Left renal pelvis (tissue), 4 donors: ENCODE results near the gene CRMP1. TPM values are rescaled to one million over a fixed set of nuclear protein-coding genes. Genes with fewer than 3 reads are reported as not detected.
"Not testable (repeated sequence)": the region's sequence is repeated elsewhere in the genome, so short reads cannot be mapped to it uniquely, and the experiment has no call there.

Experiments
- DNase-seq, 4 donors: peaks; one replicate each; pipeline ENCODE4 v3.0.0-alpha.2; 2013; ENCODE audit warnings: low read depth in 4 of 4, low spot score in 3 of 4
- polyA plus RNA-seq, 4 donors: library from polyadenylated mRNA; unstranded; fragments of 120-200 nt; gene quantifications; one replicate each; pipeline ENCODE4 v1.2.1, GENCODE V29; 2013; ENCODE audit not compliant: insufficient read length in 4 of 4

Gene CRMP1
- polyA plus RNA-seq, 4 donors, result 41.1 to 62.7 (median 53.7) TPM

DNA sequence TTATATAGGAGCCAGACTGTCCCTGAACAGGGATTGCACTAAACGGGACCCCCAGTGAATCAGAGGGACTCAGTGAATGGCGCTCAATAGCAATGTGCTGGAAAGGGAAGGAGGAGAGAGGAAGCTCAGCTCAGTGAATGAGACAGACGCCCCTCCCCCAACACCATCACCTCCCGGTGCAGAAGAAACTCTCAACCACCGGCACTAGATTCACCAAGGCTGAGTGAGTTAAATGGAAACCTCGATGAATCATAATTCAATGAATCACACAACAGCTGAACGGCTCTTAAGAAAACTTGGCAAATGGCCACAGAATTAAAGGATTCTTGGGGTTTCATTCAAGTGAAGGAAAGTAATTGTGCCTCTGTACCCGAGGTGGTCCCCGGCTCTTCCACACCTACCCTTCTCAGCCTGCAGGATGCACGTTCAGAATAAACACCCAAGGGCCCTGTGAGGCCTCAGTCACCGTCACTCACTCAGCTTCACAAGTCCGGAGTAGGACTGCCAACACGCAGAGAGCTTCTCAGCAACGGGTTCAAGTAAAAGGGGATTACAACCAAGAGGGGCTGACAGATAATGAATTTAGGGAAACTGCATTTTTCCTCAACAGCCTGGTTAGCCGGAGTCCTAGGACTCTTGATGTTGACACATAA is 29.3 kb downstream of the CRMP1 start:
- no peak for DNase-seq

DNA sequence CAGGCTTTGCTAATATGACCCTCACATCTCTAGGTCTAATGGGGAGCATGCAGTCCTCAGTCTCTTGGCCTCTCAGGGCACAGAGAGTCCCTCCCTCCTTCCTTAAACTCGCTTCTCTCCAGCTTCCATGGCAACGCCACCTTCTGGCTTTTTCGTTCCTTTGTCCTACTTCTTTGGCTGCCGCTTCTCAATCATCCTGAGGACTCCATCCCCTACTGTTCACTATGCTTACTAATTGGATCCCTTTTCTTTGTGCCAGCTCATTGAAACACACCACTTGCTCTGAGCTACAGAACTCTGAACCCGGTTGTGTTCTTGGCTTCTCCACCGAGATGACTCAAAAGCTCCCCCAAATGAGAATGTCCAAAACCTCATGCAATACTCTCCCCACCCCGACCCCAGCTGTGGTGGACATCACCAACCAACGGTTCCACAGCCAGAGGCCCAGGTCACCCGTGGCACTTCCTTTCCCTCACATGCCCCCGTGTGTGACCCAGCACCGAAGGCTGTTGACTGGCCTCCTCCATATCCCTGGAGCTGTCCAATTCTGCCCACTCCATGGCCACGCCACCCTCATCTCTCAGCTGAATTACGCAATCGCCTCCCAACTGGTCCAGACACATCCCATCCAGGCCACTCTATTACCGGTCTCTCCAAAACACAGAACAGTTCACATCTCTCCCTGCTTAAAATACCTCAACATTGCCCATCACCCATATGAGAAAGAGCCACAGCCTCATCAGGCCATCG is 34.7 kb downstream of the CRMP1 start:
- no peak for DNase-seq

DNA sequence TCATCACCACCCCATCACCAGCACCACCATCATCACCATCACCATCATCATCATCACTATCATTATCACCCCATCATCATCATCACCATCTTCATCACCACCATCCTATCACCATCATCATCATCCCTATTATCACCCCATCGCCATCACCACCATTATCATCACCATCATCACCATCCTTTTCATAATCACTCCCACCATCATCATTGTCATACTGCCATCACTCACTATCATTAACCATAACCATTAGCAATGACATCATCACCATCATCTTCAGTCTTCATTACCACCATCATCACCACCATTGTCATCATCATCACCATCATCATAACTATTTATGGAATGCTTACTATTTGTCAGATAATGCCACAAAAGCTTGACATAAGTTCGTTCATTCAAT is 35.7 kb downstream of the CRMP1 start:
- DNase-seq, result no peak

DNA sequence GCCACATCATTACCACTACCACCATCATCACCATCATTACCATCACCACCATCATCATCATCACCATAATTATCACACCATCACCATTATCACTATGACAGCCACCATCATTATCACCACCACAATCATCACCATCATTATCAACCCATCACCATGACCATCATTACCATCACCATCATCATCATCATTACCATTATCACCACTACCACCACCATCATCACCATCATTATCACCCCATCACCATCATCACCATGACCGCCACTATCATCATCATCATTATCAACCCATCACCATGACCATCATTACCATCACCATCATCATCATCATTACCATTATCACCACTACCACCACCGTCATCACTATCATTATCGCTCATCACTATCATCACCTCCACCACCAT is 36.5 kb downstream of the CRMP1 start:
- not testable (repeated sequence) for DNase-seq

DNA sequence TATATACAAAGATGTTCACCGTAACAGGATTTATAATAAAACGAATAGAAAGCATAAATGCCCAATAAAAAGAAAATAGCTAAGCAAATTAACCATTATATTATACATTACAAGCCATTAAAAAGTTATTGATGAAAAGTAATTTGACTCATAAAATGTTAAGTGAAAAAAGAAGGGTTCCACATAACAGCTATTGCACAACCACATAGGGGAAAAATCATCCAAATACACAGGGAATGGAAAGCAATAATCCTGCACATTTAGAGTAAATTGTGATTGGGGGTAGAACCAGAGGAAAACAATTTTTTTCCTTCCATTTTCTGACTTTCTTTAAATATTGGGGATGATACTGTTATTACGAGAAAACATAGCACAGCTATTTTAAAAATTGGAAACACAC is 38.0 kb downstream of the CRMP1 start:
- no peak for DNase-seq

DNA sequence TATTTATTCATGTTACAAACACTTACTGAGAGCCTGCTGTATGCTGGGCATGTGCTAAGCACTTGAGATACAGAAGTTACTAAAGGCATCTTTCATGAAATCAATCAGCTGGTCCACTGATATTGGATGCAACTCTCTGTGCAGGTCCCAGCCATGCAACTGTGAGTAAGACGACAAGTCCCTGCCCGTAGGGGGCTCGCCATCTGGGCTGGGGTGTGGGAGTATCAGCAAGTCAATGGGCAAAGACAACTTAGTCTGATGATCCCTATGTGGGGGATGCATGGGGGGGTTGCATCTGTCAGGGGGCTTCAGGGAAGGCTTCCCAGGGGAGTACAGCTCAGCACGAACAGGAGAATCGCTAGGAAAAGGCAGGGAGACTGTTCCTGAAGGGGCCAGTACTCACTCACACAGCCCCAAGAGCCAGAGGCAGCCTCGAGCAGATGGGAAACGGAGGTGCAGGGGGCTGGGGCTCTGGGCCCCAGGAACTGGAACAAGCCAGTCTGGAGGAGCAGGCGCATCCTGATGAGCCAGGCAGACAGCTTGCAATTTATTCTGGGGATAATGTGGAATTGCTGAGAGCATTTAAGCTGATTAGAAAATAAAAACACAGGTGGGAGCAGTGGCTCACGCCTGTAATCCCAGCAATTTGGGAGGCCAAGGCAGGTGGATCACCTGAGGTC is 40.2 kb downstream of the CRMP1 start:
- DNase-seq, result no peak

DNA sequence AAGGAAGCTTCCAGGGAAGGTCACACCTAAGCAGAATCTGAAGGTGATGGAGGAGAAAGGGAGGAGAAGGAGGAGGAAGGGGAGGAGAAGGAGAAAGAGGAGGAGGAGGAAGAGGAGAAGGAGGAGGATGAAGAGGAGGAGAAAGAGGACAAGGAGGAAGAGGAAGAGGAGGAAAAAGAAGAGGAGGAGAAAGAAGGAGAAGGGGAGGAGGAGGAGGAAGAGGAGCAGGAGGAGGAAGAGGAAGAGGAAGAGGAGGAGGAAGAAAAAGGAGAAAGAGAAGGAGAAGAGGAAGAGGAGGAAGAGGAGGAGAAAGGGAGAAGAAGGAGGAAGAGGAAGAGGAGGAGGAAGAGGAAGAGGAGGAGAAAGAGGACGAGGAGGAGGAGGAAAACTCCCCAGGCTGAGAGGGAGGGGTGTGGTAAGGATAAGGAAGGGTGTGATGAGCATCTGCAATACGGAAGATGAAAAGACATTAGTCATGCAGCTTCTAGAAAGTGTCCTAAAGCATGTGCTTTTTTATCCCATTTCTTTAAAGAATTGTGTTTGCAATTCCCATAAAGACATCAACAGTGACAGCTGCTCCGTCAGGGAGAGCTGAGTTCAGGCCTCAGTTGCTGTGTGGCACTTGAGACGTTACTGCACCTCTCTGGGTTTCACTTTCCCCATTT is 41.1 kb downstream of the CRMP1 start:
- DNase-seq, result no peak

DNA sequence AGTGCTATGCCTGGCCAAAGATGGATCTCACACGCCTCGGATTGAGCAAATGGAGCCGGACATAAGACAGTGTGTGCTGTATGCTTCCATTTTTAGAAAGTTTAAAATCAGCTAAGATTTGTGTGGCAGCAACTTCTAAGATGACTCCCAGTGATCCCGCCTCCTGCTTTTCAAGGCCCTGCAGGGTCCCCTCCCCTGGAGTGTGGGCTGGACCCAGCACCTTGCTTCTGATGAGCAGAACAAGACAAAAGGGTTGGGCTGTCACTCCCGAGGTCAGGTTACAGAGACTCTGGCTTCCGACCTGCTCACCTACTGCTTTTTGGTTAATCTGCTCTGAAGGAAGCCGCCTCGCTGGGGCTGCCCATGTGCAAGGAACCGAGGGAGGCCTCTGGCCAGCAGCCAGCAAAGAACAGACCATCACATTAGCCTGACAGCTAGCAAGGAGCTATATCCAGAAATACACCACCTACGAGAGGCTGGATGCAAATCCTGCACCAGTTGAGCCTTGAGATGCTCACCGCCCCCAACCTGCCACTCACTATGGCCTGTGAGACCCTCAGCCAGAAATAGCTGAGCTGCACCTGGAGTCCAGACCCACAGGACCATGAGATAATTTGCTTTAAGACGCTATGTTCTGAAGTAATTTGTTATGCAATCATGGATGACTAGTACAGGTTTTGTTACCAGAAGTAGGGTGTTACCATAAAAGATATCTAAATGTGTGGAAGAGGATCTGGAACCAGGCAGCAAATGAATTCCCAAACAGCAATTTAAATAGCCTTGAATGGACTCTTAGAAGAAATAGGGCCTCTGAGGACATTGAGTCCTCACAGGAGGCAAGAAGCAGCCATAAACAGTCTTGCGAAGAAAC is 47.6 kb downstream of the CRMP1 start:
- no peak for DNase-seq

DNA sequence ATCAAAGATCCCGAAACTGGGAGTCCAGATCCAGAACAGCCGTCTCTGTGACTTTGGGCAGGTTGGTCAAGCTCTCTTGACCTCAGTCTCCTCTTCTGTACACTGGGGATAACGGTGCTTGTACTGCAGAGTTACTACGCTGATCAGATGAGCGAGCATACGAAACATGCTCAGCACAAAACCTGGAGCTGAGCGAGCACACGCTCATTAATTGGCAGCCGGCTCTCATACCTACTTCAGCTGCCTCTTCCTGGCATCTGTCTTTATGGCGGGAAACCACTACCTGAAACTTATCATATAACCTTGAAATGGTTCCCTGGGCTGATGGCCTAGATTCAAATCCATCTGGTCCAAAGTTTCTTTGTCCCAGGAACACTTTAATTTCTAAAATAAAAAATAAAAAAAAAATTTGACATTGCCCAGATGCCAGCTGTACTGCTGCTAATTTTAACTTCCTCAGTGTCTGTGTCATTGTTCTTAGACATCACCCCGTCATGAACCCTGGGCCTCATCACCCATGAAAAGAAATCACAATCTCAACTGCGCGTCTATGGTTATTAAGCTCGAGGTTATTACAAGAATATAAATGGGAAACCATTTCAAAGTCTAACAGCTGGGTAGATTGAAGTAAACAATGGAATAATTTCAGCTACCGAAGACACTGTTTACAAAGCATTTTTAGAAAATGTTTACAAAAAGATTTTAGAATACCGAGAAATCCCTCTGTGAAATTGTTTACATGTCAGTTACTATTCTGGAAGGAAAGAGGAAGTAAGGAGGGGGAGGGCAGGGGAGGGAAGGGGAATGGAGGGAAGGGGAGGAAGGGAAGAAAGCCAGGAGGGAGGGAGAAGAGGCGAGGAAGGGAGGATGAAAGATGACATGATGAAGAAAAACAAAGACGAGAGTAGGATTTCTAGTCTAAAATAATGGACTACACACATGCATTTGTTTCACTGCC is 49.0 kb downstream of the CRMP1 start:
- DNase-seq, result no peak

DNA sequence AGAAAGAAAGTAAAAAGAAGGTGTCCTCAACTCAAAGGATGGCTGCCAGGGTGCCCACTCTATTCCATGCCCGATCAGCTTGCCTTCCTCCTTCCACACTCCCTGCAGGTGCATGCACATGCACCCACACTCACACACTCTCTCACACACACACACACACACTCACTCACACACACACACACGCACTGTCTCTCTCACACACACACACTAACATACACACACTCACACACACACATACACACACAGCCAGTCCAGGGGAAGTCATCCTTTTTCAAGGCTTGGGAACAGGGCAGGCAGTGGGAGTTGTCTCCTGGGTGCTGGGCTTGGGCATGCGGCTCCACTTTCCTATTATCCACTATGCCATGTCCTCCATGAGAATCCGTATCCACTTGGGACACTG is 50.4 kb downstream of the CRMP1 start:
- no peak for DNase-seq

DNA sequence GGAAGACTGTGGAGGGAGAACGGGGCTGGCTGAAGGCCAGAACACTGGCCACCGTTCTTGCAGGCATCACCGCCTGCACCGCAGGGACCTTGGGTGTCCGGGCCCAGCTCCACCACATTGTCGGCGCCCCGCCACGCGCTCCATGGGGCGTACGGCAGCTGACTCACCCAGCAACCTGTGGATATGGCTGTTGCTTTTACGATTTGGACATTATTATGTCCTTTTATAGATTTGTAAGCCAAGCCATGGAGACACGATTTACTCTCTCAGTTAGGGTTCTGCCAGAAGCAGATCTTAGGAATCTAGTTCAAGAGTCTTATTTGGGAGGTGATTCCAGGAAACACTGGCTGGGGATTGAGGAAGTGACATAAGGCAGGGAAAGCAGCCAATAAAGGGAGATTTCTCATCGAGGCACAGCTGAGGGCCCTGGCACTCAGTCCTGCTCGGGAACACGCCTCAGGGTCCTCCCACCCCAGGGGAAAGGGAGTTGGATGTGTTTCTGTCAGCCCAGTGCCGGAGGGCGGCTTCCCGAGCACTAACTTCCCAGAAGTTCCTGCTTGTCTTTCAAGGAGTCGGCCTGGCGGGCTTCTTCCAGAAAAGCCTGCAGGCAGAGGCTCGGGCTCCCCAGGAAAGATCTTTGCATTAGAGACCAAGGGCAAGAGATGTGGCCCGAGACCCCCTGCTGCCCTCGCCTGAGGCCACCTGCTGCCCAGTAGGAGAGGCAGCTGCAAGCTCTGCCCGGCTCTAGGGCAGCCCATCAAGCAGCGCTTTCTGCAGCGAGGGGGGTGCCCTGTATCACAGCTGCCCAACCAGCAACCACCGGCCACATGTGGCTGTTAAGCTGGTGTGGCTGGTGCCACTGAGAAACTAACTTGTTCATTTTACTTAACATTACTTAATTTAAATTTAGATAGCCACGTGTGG is 52.9 kb downstream of the CRMP1 start:
- no peak for DNase-seq

DNA sequence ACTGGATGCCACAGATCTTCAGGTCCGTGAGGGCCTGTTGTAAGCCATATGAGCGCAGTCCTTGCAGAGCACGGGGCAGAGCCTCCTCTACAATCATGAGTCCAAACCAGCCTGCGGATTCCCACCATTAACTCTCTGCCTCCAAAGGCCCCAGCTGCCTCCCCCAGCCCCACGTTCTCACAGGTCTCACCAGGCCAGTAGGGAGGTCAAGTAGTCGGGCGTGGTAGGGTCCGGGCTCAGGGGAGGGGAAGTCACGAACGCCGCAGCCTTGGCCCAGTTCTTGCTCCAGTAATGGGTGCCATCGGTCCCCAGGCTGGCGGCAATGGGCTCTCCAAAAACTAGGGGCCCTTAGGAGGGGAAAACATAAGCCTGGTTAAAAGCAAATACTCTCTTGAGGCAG is 53.6 kb downstream of the CRMP1 start:
- DNase-seq, result no peak

DNA sequence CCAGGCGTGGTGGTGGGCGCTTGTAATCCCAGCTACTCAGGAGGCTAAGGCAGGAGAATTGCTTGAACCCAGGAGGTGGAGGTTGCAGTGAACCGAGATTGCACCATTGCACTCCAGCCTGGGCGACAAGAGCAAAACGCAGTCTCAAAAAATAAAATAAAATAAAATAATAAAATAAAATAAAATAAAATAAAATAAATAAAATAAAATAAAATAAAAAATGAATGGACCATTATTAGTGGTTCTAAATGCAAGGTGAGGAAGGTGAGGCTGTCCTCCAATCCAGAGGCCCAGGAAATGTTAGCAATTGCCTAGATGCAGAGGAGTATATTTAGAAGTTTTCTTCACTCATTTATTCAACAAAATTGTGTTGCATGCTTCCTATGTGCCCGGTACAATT is 55.4 kb downstream of the CRMP1 start:
- DNase-seq, result not testable (repeated sequence)

DNA sequence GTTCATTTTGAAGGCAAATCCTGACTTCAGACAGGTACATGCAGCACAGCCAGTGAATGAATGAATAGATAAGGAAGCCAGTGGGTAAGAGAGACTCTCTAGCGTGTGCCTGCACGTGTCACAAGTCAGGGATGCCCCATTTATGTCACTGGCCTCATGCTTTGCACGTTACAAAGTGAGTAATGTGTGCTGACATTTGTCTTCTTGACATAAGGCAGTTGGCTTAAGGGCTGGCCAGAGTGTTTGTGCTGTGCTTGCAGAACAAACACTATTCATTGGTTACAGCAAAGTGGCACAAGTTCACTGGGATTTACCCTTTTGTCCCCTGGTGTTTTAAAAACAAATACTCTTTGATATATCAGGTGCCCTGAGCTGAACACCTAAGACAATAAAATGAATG is 55.9 kb downstream of the CRMP1 start:
- DNase-seq, result no peak

DNA sequence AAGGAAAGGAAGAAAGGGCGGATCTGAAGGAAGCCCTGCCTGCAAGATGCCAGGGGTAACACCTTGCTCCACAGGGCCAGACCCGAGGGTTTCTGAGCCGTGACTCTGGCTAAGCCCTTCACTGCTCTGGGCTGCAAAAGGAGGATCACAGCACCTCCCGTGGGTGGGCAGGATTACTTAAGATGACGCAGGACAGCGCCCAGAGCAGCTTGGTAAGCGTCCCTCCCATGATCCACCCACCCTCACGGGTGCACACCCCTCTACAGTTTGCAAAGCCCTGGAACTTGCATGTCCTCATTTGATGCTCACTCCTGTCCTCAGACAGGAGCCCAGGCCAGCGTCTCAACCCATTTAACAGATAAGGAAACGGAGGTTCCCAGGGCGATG is 64.9 kb downstream of the CRMP1 start:
- no peak for DNase-seq

DNA sequence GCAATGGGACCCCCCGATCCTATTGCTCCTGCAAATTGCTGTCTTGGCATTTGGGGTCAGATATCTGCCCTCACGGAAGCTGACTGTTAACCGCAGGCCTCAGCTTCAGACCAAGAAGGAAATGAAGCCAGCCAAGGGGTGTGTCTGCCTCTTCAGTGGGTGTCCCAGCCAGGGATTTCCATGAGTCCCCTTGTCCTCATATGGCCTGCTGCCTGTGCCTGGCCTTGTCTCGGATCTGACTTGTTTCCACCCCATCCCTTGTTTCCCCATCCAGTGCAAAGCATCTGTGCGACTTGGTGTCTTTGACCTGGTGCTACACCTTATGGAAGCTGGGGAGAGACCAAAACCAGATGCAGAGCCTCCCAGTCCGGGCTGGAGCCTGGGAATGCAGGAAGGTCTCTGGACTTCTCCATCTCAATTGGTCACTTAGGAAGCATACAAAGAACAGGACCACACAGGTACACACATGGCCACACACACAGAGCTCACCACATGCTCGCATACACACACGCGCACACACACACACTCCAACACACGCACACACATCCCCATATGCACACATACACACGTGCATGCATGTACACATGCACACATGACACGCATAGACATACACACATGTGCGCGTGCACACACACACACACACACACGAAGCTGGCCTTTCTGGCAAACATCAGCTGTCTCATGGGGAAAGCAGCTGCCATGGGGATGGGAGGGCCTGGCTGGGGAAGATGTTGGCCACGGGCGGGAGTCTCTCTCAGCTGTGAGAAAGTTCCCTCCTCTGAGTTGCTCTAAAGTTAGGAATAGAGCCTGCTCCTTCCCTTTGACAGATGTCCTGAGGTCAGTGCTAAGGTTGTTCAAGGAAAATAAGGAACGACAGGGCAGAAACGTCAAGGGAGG is 65.5 kb downstream of the CRMP1 start:
- no peak for DNase-seq

DNA sequence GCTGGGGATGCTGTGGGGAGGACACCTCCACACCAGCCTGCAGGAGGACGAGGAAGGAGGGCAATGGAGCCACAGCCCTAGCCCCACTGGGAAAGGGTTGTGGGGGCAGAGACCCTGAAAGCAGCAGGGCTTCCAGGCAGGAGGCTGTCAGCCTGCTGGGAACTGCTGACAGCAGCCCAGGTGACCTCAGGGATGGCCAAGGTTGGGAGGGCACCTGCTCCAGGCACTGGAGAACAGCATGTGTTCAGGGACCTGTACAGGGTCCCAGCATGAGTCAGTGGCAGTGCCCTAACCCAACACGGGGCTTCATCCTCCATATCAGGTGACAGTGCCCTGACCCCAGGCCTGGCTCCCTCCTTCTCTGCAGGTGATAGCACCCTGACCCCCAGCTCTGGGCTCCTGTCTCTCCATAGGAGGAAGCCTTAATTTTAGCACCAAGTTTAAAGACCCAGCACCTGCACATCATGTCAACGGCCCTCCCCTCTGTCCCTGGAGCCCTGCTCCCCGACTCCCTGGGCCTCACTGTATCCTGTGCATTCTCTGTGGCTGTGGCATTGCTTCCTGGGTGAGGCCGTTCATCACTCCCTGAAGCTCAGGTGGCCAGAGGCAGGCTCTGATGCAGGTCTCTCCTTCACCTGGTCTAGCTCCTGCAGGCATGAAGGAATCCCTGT is 66.3 kb downstream of the CRMP1 start:
- DNase-seq, result no peak
